AG04450 (cell line): ENCODE measurements around the gene TUBA4B. TPM values are rescaled to one million over a fixed set of nuclear protein-coding genes. Genes with fewer than 3 reads are reported as not detected.

Experiments used
- CTCF ChIA-PET: fragments of 300-600, 350-600 bp; formaldehyde crosslinking; extraction: SDS; loops from one replicate; lab custom pipeline; 2022; ENCODE audit warnings: antibody characterized with exemption, inconsistent platforms; lab: Charles Lee
- POLR2A ChIA-PET: fragments of 350-600 bp; formaldehyde crosslinking; extraction: SDS; loops from one replicate; lab custom pipeline; 2021; ENCODE audit warnings: antibody characterized with exemption, inconsistent platforms; lab: Yijun Ruan, JAX
- DNase-seq: peaks from one replicate; pipeline ENCODE4 v3.0.0-alpha.2; 2011; ENCODE audit warnings: low read depth, low spot score
- H3K27ac ChIP-seq: one replicate; pipeline ENCODE4 v1.5.1; 2012; ENCODE audit warnings: low read depth, low read length, control low read depth
- H3K27me3 ChIP-seq: one replicate; pipeline ENCODE4 v1.6.0; 2012; ENCODE audit warnings: low read length; ENCODE audit not compliant: control insufficient read depth, insufficient read depth
- H3K4me3 ChIP-seq: 2 replicates; pipeline ENCODE4 v1.5.1; 2011; ENCODE audit warnings: mild to moderate bottlenecking, low read depth, low read length, control low read depth
- H3K9me3 ChIP-seq: 2 replicates; pipeline ENCODE4 v1.5.1; 2012; ENCODE audit warnings: low read length; ENCODE audit not compliant: control insufficient read depth, insufficient read depth
- CTCF ChIP-seq: IDR thresholded peaks from 2 replicates; pipeline ENCODE4 v1.5.1; 2011; ENCODE audit warnings: low read depth, low read length, control low read depth, inconsistent platforms
- polyA plus RNA-seq: library from polyadenylated mRNA; depleted of rRNA; stranded (reverse); fragments of >200 nt; gene quantifications from 2 replicates; pipeline ENCODE4 v1.2.3, GENCODE V29; 2011

TUBA4B gene
- polyA plus RNA-seq, 1 experiment = not detected

GRCh38 chr2:219234331-219234730 lies 18.7 kb upstream of the TUBA4B start:
- no peak overlapping the region for H3K4me3 ChIP-seq
- no peak overlapping the region for H3K27ac ChIP-seq
- CTCF ChIA-PET = no interaction called here
- DNase-seq = no peak
- no peaks in the 10 kb centered on the region for H3K27me3 ChIP-seq
- H3K9me3 ChIP-seq = no peaks in the 10 kb centered on the region
- TF ChIP-seq CTCF = no peak
- POLR2A ChIA-PET = interaction anchor here (0.6 kb wide), 1 partner anchor 30 kb away, joined by 4 read pairs; no protein-coding TSS in a partner anchor

GRCh38 chr2:219243291-219243761 lies 9.7 kb upstream of the TUBA4B start:
- DNase-seq = no peak
- ChIA-PET POLR2A (no interaction called here), CTCF (interaction anchor here (0.8 to 1.3 kb wide), 2 partner anchors 33 to 52 kb away, joined by 3 read pairs; no protein-coding TSS in a partner anchor)
- no peak for TF ChIP-seq CTCF
- no peaks in the 10 kb centered on the region for H3K27me3 ChIP-seq
- H3K4me3 ChIP-seq = peak overlapping the region; percentile 41
- H3K27ac ChIP-seq = no peak overlapping the region
- no peaks in the 10 kb centered on the region; the same call in 1 of the 2 replicates for H3K9me3 ChIP-seq

- no peak for TF ChIP-seq CTCF
- CTCF ChIA-PET = interaction anchor here (2.2 to 3.0 kb wide), 3 partner anchors 33 to 73 kb away, joined by 9 to 24 read pairs (median 19); partner anchors contain the start of gene DNAJB2
- POLR2A ChIA-PET = interaction anchor here (0.6 to 2.3 kb wide), 10 partner anchors 15 to 240 kb away, joined by 3 to 11 read pairs (median 4); partner anchors contain the start of genes ABCB6, DNAJB2 and ZFAND2B
- DNase-seq = no peak
- Histone ChIP-seq H3K27ac (peak overlapping the region; percentile 70), H3K27me3 (no peaks in the 10 kb centered on the region), H3K9me3 (no peaks in the 10 kb centered on the region; the same call in 1 of the 2 replicates), H3K4me3 (peak overlapping the region; percentile 97)
Measured at GRCh38 chr2:219244789-219245147, 8.3 kb upstream of the TUBA4B start.

GRCh38 chr2:219245148-219245898 lies 7.7 kb upstream of the TUBA4B start, which contains the start of the genes GLB1L and STK16:
Gene GLB1L, minus strand, starts transcription at chr2:219245444. Its CDS starts 1,871 bp downstream, at chr2:219243573.
Gene STK16, plus strand, starts transcription at chr2:219245479. Its CDS starts 521 bp downstream, at chr2:219246000.
- Histone ChIP-seq H3K27ac (peak within 1 kb of the TSS; percentile 70), H3K9me3 (no peaks in the 10 kb centered on the region; the same call in 1 of the 2 replicates), H3K27me3 (no peaks in the 10 kb centered on the region), H3K4me3 (peak within 1 kb of the TSS; percentile 97)
- ChIA-PET CTCF (interaction anchor here (0.6 to 3.0 kb wide), 6 partner anchors 32 to 297 kb away, joined by 3 to 24 read pairs (median 6); partner anchors contain the start of gene DNAJB2), POLR2A (interaction anchor here (0.6 to 2.3 kb wide), 10 partner anchors 15 to 240 kb away, joined by 3 to 11 read pairs (median 4); partner anchors contain the start of genes ABCB6, DNAJB2 and ZFAND2B)
- 0 out of 2 replicates have a peak, but pooled peaks have one; percentile 4 for TF ChIP-seq CTCF
- peak; percentile 80 for DNase-seq
